NCI-H2227 (cell line): Measurements from ENCODE around the gene SESN2.

Experiments used
- DNase-seq: peaks from one replicate; lab custom pipeline; 2025; ENCODE audit not compliant: unreplicated experiment; lab: John Stamatoyannopoulos, UW

SESN2 gene

DNA sequence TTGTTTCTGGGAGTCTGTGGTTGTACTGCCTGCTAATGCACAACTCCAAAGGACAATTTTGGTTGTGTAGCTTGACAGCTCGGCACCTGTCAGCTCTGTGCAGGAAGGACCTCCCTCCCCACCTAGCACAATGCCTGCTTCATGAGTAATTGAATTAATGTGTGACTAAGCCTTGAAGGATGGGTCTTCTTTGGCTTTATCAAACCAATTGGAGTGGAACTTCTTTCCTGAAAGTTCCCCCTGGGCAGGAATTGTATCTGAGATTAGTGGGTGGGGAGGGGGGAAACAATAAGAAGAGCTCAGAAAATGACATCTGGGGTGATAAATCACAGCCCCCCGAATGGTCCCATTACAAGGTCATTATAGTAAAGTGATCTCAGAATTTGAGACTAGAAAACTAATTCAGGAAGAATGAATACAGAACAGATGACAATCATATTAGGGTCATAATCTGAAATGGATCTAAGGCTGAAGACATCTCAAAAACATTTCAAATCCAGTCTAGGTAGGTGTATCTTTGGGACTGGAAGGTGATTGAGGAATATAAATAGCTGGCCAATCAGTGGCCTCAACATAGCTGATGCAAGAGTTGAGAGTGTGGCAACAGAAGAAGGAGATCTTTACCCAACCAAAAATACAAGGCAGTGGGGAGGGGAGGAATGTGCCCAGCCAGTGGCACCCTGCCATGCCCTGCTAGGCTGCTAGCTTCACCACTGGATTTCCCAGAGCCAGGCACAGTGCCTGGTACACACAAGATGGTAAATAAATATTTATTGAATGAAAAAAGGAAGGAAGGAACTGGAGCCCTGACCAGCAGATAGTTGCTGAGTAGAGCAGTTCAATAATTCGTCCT, 10.1 kb upstream of the SESN2 start:
- DNase-seq: no peak

DNA sequence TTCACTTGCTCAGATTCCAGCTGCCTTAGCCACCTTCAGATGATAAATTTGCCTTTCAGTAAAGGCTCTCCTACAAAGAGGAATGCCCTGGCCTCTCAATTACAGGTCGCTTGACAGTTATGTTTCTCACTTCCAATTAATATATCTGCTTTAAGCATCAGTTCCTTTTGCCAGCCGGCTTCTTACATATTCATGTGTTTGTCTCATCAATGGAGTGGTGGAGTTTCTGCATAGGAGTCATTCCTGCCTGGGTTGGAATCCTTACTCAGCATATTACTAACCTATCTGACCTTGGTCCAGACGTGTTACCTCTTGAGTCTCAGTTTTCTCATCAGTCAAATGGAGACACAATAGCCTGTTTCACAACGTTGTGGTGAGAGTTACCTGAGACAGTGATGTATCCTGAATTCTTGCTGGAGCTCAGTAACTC, 9.4 kb upstream of the SESN2 start:
- DNase-seq: no peak

DNA sequence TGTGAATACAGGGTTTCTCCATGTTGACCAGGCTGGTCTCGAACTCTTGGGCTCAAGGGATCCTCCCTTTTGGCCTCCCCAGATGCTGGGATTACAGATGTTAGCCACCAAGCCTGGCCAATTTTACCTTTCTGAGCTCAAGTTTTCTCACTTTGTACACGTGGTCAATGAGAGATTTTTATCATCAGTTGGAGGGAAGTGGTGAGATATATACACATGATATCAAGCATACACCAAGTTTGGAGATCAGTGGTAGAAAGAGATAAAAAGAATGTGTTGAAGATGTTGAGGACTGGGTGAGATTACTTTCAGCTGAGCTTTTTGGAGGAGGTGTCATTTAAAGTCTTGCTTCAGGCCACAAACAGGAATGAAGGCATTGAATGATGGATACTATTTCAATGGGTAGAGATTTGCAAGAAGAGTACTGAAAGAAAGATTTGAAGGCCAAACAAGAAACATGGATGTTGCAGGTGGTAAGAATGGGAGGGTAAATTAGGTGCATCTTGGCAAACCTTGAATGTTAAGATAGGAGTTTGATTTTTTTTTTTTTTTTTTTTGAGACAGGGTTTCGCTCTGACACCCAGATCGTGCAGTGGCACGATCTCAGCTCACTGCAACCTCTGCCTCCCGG, 3.0 kb upstream of the SESN2 start:
- DNase-seq: no peak

DNA sequence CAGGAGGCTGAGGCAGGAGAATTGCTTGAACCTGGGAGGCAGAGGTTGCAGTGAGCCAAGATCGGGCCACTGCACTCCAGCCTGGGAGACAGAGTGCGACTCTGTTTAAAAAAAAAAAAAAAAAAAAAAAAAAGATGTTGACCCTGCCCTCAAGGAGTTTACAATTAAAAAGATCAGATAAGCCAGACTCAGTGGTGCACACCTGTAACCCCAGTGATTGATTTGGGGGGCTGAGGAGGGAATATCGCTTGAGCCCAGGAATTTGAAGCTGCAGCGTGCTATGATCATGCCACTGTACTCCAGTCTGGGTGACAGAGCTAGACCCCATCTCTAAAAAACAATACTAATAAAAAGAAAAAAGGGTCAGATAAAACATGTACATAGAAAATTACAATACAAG, 1.6 kb upstream of the SESN2 start:
- DNase-seq: no peak

DNA sequence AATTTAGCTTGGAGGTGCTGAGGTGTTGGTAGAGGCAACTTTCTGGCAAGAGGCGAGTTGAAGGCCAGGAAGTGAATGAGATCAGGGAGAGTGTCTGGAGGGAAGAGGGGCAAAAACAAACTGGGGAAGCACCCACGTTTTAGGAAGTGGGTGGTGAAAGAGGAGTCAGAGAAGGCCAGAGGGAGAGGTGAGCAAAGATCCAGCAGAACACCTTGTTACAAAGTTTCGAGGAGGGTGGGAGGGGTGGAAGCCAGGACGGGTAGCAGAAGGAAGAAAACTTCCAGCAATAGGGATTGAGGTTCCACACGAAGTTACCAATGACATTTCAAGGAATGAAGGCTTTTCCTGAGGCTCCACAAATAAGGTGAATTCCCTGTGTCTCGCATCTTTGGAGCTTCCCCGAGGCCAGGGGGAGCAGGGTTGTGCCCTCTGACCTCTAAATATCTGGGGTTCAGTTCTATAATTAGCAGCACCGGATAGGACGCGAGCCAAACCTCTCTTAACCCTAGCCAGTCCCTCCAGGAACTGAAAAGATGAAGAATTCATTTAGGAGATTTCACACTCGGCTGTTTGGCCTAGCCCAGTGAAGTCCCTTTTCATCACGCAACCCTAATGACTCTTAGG, 578 bp upstream of the SESN2 start:
- no peak for DNase-seq

DNA sequence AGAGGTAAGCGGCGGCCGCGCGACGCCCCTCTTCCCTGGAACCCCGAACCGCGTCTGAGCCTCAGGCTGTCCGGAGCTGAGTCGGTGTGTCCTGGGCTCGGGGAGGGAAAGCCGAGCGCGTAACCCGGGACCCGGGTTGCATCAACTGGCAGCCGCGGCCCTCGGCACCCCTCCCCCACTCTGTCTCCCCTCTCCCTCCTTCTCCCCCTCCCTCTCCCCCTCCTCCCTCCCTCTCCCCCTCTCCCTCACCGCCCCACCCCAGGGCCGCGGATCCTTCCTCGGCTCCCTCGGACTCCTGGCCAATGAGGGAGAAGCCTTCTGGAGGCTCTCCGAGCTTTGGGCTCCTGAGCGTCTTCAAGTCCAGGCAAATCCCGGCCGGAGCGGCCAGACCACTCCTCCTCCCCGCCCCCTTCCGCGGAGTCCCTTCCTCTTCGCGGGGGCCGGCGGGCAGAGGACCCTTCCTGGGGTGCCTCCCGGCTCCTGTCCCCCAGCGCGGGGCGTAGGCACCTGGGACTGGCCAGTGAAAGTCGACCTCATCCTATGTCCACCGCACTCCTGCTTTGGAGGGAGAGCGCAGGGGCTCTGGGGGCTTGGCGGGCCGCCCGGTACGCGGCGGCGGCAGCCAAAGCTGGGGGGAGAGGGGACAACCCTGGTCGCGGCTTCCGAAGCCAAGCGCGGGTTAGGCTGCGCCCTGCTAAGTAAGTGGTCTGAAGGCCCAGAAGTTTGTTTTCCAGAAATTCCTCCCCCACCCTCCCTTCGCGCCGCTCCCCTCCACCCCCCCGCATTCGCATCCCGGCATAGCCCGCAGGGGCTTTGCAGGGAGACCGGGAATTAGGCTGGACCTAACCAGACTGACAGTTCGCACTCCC, 850 bp downstream of the SESN2 start:
- peak; percentile 85 for DNase-seq

DNA sequence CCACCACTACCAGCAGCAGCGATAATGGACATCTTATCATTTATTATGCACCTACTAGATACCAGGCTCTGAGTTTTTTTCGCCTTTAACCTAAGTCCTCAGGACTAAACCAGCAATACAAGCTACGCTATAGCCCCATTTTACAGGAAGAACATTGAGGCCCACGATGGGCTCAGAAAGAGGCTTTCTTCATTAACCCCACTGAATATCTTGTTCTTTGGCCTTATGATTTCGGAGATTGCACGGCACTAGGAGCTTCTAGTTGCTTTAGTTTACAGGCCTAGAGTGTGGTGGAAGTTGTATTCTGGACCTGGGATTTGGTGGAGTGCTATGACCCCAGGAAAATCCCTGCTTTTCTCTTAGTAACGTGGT, 1.5 kb downstream of the SESN2 start:
- no peak for DNase-seq

DNA sequence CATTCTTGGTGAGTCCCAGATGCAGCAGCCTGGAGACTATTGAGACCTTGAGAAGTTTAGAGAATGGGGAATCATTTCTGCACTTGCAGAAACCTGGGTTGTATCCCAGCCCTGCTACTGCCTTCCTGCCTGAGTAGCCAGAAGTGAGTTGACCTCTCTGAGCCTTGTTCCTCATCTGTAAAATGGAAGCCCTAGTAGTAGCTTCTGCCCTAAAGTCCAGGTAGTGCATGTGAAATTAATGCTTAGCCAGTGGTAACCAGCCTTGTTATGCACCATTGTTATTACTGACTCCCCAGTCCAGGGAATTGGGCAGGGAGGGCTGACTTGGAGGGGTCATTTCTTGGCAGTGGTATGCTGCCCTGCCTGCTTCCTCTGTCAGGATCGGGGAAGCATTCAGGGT, 5.6 kb downstream of the SESN2 start:
- DNase-seq: no peak

DNA sequence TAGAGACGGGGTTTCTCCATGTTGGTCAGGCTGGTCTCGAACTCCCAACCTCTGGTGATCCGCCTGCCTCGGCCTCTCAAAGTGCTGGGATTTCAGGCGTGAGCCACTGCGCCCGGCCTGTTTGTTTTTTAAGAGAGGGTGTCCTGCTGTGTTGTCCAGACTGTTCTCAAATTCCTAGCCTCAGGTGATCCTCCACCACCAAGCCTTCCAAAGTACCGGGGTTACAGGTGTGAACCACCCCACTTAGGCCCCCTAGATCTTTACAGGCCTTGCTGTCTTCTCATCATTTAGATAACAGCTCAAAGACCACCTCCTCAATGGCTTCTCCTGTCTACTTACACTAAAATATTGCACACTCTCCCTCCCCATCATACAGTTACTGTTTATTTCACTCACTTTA, 6.3 kb downstream of the SESN2 start:
- DNase-seq: no peak

DNA sequence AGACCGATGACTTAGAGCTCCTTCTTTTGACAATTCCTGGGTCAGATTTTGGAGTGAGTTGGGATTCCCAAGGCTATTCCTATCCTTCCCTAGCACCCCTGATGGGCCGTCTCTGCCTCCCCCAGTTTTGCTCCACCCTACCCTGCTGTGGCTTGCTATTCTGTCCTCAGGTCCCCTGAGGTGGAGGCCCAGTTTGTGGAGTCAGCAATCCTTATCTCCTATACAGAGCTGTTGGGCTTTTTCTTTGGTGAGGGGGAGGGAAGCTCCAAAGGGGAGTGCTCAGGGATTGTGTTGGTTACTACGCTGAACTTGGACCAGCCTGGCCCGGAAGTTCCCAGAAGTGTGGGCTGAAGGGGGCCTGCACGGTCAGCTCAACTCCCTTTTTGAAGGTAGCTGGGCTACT, 7.6 kb downstream of the SESN2 start:
- no peak for DNase-seq

DNA sequence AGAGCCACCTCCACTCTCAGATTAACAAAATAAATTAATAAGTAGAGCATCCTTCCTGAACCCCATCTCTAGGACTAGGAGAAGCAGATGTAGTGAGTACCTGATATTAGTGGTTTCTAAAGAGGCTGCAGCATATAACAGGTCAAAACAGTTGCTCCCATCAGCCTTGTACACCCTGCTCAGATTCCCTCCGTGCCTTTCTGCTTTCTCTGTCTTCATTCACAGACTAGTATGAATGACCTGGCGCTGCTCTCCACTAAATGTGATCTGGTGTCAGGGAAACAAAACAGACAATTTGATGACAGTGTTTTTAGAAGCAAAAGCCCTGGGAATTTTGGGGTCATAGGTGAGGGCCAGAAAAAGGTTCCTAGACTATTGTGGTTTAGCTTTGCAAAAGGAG, 8.3 kb downstream of the SESN2 start:
- no peak for DNase-seq

DNA sequence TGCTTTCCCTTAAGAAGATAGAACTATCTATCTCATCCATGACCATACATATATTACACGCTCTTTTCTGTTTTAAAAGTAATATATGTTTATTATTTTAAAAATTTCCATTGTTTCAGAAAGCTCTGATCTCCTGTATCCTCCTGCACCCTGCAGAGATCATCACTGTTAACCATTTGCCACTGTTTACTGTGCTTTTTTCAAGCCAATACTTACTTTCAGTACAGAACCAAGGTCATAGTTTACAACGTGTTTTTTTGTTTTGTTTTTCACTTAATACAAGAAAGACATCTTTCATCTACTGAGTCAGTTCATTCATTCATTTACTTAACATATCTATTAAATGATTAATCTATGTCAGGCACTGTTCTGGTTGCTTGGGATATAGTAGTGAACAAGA, 10.2 kb downstream of the SESN2 start:
- DNase-seq: no peak

DNA sequence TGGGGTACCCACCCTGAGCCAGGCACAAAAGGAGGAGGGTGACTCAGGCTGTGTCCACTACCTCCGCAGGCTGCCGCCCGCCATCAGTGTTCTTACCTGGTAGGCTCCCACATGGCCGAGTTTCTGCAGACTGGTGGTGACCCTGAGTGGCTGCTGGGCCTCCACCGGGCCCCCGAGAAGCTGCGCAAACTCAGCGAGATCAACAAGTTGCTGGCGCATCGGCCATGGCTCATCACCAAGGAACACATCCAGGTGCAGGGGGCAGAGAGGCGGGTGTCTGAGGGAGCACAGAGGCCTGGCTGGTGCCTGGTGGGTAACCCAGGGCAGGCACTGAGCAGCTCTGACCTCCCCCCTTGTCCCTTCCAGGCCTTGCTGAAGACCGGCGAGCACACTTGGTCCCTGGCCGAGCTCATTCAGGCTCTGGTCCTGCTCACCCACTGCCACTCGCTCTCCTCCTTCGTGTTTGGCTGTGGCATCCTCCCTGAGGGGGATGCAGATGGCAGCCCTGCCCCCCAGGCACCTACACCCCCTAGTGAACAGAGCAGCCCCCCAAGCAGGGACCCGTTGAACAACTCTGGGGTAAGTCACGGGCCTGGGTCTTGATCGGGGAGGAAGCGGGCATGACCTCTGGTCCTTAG, 13.0 kb downstream of the SESN2 start:
- DNase-seq: no peak

DNA sequence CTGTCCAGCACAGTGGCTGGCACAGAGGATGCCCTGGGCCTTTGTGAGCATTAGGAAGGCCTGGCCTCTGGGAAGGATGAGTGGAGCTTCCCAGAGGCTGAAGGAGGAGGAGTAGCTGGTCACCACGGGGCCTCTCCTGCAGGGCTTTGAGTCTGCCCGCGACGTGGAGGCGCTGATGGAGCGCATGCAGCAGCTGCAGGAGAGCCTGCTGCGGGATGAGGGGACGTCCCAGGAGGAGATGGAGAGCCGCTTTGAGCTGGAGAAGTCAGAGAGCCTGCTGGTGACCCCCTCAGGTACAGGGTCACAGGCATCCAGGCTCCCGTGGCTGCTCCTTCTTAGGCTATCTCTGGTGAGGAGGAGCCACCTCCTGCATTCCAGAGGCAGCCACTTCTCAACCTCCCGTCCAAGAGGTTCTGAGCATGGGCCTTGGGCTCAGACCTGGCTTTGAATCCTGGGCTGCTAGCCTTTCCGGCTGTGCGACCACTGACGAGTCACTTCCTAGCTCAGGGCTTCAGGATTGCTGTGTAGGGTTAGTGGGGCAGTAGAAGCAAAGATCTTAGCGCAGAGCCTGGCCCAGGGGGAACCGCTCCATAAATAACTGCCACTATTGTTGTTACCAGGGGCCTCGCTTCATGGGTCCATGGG, 14.0 kb downstream of the SESN2 start:
- DNase-seq: no peak

DNA sequence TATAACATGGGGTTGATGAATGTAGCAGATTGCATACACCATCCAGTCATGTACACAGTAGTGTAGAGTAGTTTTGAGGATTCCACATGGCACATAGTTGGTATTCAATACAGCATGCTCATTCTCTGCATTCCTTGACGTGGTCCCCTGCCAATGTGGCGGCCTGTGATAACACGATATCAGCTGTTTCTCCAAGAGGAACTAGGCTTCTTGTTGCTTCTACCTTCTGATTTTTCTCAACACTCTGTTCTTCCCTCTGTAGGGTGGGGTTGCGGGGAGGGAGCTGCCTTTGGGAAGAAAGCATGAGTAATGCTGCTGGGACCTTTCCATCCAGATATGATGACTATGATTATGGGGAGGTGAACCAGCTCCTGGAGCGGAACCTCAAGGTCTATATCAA, 19.4 kb downstream of the SESN2 start:
- no peak for DNase-seq

DNA sequence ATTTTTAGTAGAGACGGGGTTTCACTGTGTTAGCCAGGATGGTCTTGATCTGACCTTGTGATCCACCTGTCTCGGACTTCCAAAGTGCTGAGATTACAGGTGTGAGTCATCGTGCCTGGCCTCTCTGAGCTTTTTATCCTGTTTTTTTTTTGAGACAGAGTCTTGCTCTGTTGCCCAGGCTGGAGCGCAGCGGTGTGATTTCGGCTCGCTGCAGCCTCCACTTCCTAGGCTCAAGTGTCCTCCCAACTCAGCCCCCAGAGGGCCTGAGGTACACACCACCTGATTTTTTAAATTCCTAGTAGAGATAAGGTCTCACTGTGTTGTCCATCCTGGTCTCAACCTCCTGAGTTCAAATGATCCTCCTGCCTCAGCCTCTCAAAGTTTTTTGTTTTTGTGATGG, 20.4 kb downstream of the SESN2 start:
- no peak for DNase-seq

DNA sequence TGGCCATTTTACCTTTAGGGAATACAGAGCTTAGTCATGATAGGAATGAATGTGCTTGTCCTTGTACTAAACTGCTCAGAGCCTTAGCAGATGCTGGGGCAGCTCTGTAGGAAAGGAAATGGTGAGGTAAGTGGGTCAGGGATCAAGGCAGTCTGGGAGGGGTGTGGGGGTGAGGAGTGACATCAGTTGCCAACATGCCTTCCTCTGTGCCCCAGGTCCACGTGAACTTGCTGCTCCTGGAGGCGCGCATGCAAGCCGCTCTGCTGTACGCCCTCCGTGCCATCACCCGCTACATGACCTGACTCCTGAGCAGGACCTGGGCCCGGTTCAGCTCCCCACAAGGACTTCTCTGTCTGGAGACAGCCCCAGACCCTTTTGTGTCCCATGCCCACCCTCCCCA, 21.2 kb downstream of the SESN2 start:
- DNase-seq: no peak

DNA sequence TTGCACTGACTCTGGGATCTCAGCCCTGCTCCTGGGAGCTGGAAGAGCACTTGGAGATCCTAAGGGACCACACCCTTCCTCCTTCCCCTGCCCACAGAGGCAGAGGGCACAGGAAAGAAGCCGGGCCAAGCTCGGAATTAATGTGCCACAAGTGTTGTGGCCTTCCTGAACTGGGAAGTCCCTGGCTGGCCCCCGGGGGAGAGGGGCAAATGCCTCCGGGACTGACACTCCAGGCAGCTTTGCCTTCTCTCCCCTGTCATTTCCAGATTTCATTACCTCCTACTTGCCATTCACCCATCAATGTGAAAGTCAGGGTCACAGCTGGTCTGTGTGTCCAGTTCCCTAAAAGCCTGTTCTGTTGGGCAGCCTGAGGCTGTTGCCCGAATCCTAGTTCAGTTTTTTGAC, 21.7 kb downstream of the SESN2 start:
- no peak for DNase-seq

DNA sequence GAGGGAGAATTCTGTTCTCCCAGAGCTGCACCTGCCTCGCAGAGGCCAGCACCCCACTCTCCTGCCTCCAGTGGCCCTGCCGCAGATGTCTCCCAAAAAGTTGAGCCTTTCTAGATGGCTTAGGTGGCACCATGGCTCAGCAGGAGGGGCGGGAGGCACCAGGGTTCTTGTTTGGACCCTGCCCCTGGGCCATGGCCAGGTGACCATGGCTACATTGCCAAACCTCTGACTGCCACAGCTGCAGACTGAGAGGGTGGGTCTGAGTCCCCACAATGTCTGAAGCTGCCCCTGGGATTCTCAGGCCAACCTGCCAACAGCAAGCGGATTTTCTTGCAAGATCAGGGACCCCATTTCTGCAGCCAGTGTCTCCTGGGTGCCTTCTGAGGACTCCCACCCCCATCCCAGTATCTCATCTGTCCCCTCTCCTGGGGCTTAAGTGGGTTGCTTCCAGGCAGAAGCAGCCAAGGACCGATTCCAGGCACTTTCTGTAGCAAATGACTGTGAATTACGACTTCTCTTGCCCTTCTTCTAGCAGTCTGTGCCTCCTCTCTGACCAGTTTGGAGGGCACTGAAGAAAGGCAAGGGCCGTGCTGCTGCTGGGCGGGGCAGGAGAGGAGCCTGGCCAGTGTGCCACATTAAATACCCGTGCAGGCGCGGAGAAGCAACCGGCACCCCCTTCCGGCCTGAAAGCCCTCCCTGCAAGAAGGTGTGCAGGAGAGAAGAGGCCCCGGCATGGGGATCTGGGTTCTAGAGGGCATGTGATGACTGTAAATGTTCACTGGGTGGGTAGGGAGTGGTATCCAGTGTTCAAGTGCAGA, 22.5 kb downstream of the SESN2 start:
- no peak for DNase-seq
